HCT116 (cell line): Measurements from ENCODE around the gene NIBAN1. TPM values are rescaled to one million over a fixed set of nuclear protein-coding genes. Genes with fewer than 3 reads are reported as not detected.

Source experiments
- ATAC-seq: fragments of 200-7000 bp; cut with Tn5 transposase; 2 replicates; pipeline ENCODE4 v1.9.1; 2020; ENCODE audit warnings: mild to moderate bottlenecking, moderate library complexity
- BruUV-seq: library from RNA; stranded (reverse); fragments of 400-500 nt; replicated peaks from 2 replicates; lab custom pipeline; 2021; lab: Mats Ljungman, UMichigan
- CTCF ChIA-PET: fragments of 300-600 bp; sonication (Branson Sonifier 250); formaldehyde crosslinking; loops from one replicate; lab custom pipeline; 2021; ENCODE audit warnings: antibody characterized with exemption; lab: Charles Lee
- POLR2A ChIA-PET: fragments of 300-600, 350-600 bp; sonication (Branson Sonifier 250); formaldehyde crosslinking; loops from one replicate; lab custom pipeline; 2021; ENCODE audit warnings: antibody characterized with exemption; lab: Charles Lee
- RAD21 ChIA-PET, 2 experiments: fragments of 300-600 bp; sonication (Branson Sonifier 250); formaldehyde crosslinking; loops; one replicate each; lab custom pipeline; 2023; ENCODE audit warnings: low total read pairs in 2 of 2; ENCODE audit not compliant: uncharacterized antibody in 2 of 2, unreplicated experiment in 2 of 2, low non-redundant PET in 1 of 2; lab: Charles Lee
- DNase-seq: peaks from one replicate; pipeline ENCODE4 v3.0.0-alpha.2; 2010; ENCODE audit warnings: low read depth, low spot score
- H2AFZ ChIP-seq: fragments of 200-600 bp; shearing (Covaris generic), sonication (generic); 2 replicates; pipeline ENCODE4 v1.6.1; 2017; ENCODE audit warnings: low read depth, mixed run types, mixed read lengths, antibody characterized with exemption, low read length; ENCODE audit not compliant: poor library complexity, severe bottlenecking
- H3K27ac ChIP-seq: 2 replicates; pipeline ENCODE4 v1.5.1; 2012; ENCODE audit warnings: low read depth, low read length
- H3K27me3 ChIP-seq: fragments of 200-600 bp; sonication (generic); 2 replicates; pipeline ENCODE4 v1.6.1; 2016; ENCODE audit warnings: mixed run types, low read length, mixed read lengths; ENCODE audit not compliant: insufficient read depth
- H3K36me3 ChIP-seq, 2 experiments: fragments of 200-500 bp in 1 of 2; fragments of 200-600 bp in 1 of 2; sonication (Bioruptor generic) in 1 of 2; sonication (generic) in 1 of 2; 2 replicates each; pipeline versions ENCODE4 v1.5.1 to v1.6.1; 2014 to 2016; ENCODE audit warnings: low read length in 2 of 2, inconsistent platforms in 1 of 2, mixed read lengths in 1 of 2, mixed run types in 1 of 2; ENCODE audit not compliant: insufficient read depth in 2 of 2, control insufficient read depth in 1 of 2
- H3K4me1 ChIP-seq, 2 experiments: fragments of 200-600 bp in 1 of 2; sonication (generic) in 1 of 2; 2 replicates each; pipeline versions ENCODE4 v1.5.1 to v1.6.1; 2012 to 2017; ENCODE audit warnings: low read length in 2 of 2, inconsistent platforms in 1 of 2, mild to moderate bottlenecking in 1 of 2, mixed read lengths in 1 of 2, mixed run types in 1 of 2, moderate library complexity in 1 of 2; ENCODE audit not compliant: insufficient read depth in 2 of 2, control insufficient read depth in 1 of 2
- H3K4me2 ChIP-seq: fragments of 200-600 bp; sonication (generic); 2 replicates; pipeline ENCODE4 v1.6.1; 2017; ENCODE audit warnings: mixed run types, low read length, mixed read lengths
- H3K4me3 ChIP-seq, 2 experiments: fragments of 200-600 bp in 1 of 2; sonication (generic) in 1 of 2; replicated peaks in 1 of 2; 2 replicates each; pipeline ENCODE4 v1.5.1; 2011 to 2016; ENCODE audit warnings: low read length in 2 of 2, control low read depth in 1 of 2, low read depth in 1 of 2, mild to moderate bottlenecking in 1 of 2, mixed read lengths in 1 of 2, mixed run types in 1 of 2
- H3K79me2 ChIP-seq: fragments of 200-600 bp; sonication (generic); 2 replicates; pipeline ENCODE4 v1.6.1; 2017; ENCODE audit warnings: mild to moderate bottlenecking, mixed run types, low read length, moderate library complexity, mixed read lengths; ENCODE audit not compliant: insufficient read depth
- H3K9ac ChIP-seq: fragments of 200-600 bp; sonication (generic); 2 replicates; pipeline ENCODE4 v1.6.1; 2016; ENCODE audit warnings: low read length, mixed read lengths
- H3K9me2 ChIP-seq: fragments of 200-600 bp; sonication (generic), shearing (Covaris generic); 2 replicates; pipeline ENCODE4 v1.6.1; 2017; ENCODE audit warnings: mixed run types, mild to moderate bottlenecking, moderate library complexity; ENCODE audit not compliant: insufficient read depth
- H3K9me3 ChIP-seq, 2 experiments: fragments of 200-500 bp in 1 of 2; fragments of 200-600 bp in 1 of 2; sonication (Bioruptor generic) in 1 of 2; sonication (generic) in 1 of 2; 2 replicates each; pipeline ENCODE4 v1.6.1; 2014 to 2017; ENCODE audit warnings: low read length in 2 of 2, mixed read lengths in 2 of 2, inconsistent platforms in 1 of 2, low read depth in 1 of 2, mild to moderate bottlenecking in 1 of 2, mixed run types in 1 of 2, moderate library complexity in 1 of 2; ENCODE audit not compliant: control insufficient read depth in 1 of 2, insufficient read depth in 1 of 2
- H4K20me1 ChIP-seq: fragments of 200-600 bp; sonication (generic), shearing (Covaris generic); 2 replicates; pipeline ENCODE4 v1.6.1; 2017; ENCODE audit warnings: mixed run types, mild to moderate bottlenecking, moderate library complexity; ENCODE audit not compliant: insufficient read depth
- CEBPB ChIP-seq: IDR thresholded peaks from 2 replicates; pipeline ENCODE4 v1.6.1; 2012; ENCODE audit warnings: low read depth
- EGR1 ChIP-seq: IDR thresholded peaks from 2 replicates; pipeline ENCODE4 v1.6.1; 2012; ENCODE audit warnings: low read depth
- ELF1 ChIP-seq: IDR thresholded peaks from 2 replicates; pipeline ENCODE4 v1.6.1; 2012; ENCODE audit warnings: low read depth, borderline replicate concordance
- EZH2phosphoT487 ChIP-seq: fragments of 200-600 bp; IDR thresholded peaks from 2 replicates; pipeline ENCODE4 v1.6.1; 2018; ENCODE audit warnings: antibody characterized with exemption, borderline replicate concordance
- FOSL1 ChIP-seq: IDR thresholded peaks from 2 replicates; pipeline ENCODE4 v1.6.1; 2012; ENCODE audit warnings: low read depth
- JUND ChIP-seq: IDR thresholded peaks from 2 replicates; pipeline ENCODE4 v1.6.1; 2012
- MAX ChIP-seq: IDR thresholded peaks from 2 replicates; pipeline ENCODE4 v1.6.1; 2012
- POLR2A ChIP-seq: IDR thresholded peaks from 2 replicates; pipeline ENCODE4 v1.7.0; 2011; ENCODE audit warnings: borderline replicate concordance; ENCODE audit not compliant: insufficient read depth, insufficient read length; ENCODE audit errors: extremely low read depth
- POLR2AphosphoS5 ChIP-seq: IDR thresholded peaks from 2 replicates; pipeline ENCODE4 v1.6.1; 2011; ENCODE audit warnings: mild to moderate bottlenecking, low read depth, low read length, moderate library complexity
- REST ChIP-seq: IDR thresholded peaks from 2 replicates; pipeline ENCODE4 v1.6.1; 2012; ENCODE audit warnings: low read depth
- SIN3A ChIP-seq: IDR thresholded peaks from 2 replicates; pipeline ENCODE4 v1.6.1; 2012; ENCODE audit warnings: low read depth
- SP1 ChIP-seq: IDR thresholded peaks from 2 replicates; pipeline ENCODE4 v1.6.1; 2012; ENCODE audit warnings: low read depth
- SRF ChIP-seq: IDR thresholded peaks from 2 replicates; pipeline ENCODE4 v1.6.1; 2012; ENCODE audit warnings: low read depth
- TCF7L2 ChIP-seq: IDR thresholded peaks from 2 replicates; pipeline ENCODE4 v1.7.0; 2011; ENCODE audit warnings: borderline replicate concordance, inconsistent platforms; ENCODE audit not compliant: insufficient read depth, insufficient read length; ENCODE audit errors: extremely low read depth
- ZFX ChIP-seq: fragments of 450-650 bp; IDR thresholded peaks from 2 replicates; pipeline ENCODE4 v1.6.1; 2017
- ZNF274 ChIP-seq: fragments of 200-500 bp; sonication (Bioruptor generic); IDR thresholded peaks from 2 replicates; pipeline ENCODE4 v1.6.1; 2014; ENCODE audit warnings: mild to moderate bottlenecking, low read depth, low read length, inconsistent platforms
- intact Hi-C: fragments of 100-400 bp; cut with micrococcal nuclease; formaldehyde crosslinking; loops from 2 replicates; pipeline ENCODE4 v1.10.0; 2022
- total RNA-seq: library from RNA; stranded (reverse); gene quantifications from one replicate; pipeline ENCODE4 v1.2.1, GENCODE V29; 2021; ENCODE audit not compliant: unreplicated experiment
- TF ChIP-seq, protein P1 (sequence below): IDR thresholded peaks from 2 replicates; pipeline ENCODE4 v1.6.1; 2012

The NIBAN1 gene
- total RNA-seq, 1 experiment from 2014 or later: 10.3 TPM

DNA sequence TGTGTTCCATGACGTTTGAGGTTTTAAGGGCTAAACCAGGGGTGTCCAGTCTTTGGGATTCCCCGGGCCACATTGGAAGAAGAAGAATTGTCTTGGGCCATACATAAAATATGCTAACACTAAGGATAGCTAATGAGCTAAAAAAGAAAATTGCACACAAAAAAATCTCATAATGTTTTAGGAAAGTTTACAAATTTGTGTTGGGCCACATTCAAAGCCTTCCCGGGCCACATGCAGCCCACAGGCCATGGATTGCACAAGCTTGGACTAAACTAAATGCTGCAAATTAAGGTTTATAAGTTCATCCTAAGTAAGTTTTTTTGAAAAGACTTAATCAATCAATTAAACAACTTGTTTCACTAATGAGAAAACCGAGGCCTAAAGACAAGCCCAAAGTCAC, 21.9 kb downstream of the NIBAN1 start:
- no peaks in the 10 kb centered on the region for H3K9me3 ChIP-seq
- no peak for TF ChIP-seq CEBPB
- no peak for TF ChIP-seq FOSL1
- no peak for TF ChIP-seq POLR2AphosphoS5
- no peak for TF ChIP-seq SRF
- TF ChIP-seq SP1: no peak
- no peak for TF ChIP-seq SIN3A
- TF ChIP-seq, protein P1, sequence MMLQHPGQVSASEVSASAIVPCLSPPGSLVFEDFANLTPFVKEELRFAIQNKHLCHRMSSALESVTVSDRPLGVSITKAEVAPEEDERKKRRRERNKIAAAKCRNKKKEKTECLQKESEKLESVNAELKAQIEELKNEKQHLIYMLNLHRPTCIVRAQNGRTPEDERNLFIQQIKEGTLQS: no peak
- TF ChIP-seq POLR2A: no peak
- TF ChIP-seq REST: no peak
- no peak for TF ChIP-seq JUND
- TF ChIP-seq MAX: no peak
- no peak for TF ChIP-seq EGR1
- no peak for TF ChIP-seq ZFX
- no peak for TF ChIP-seq EZH2phosphoT487
- TF ChIP-seq ZNF274: no peak
- TF ChIP-seq ELF1: no peak
- TF ChIP-seq TCF7L2: no peak
- TF ChIP-seq, all 23 proteins: peak for 0
- Histone ChIP-seq H3K9ac (no peak overlapping the region), H3K4me1 (peaks cover 0 to 3% of the 10 kb centered on the region in 2 experiments; a peak in 1 of 4 replicates), H4K20me1 (no peaks in the 10 kb centered on the region), H3K9me2 (no peaks in the 10 kb centered on the region), H3K79me2 (no peaks in the 10 kb centered on the region), H3K27me3 (no peaks in the 10 kb centered on the region), H3K27ac (no peak overlapping the region), H2AFZ (no peak overlapping the region), H3K4me3 (no peak overlapping the region), H3K36me3 (no peaks in the 10 kb centered on the region), H3K4me2 (no peak overlapping the region)
- CTCF ChIA-PET: no interaction called here
- DNase-seq (no peak), ATAC-seq (no peak)
- BruUV-seq: no TSS peak
- POLR2A ChIA-PET: no interaction called here
- intact Hi-C loops: no loop called here
- RAD21 ChIA-PET: no interaction called here
